NCI-H1092 treated with DMSO at 0.1 percent for 48 hours (cell line): ENCODE data around the gene FAM131B.
"Not testable (repeated sequence)": the region's sequence is repeated elsewhere in the genome, so short reads cannot be mapped to it uniquely, and the experiment has no call there.

Experiments
- DNase-seq: peaks from one replicate; lab custom pipeline; 2025; lab: John Stamatoyannopoulos, UW

Gene FAM131B

DNA sequence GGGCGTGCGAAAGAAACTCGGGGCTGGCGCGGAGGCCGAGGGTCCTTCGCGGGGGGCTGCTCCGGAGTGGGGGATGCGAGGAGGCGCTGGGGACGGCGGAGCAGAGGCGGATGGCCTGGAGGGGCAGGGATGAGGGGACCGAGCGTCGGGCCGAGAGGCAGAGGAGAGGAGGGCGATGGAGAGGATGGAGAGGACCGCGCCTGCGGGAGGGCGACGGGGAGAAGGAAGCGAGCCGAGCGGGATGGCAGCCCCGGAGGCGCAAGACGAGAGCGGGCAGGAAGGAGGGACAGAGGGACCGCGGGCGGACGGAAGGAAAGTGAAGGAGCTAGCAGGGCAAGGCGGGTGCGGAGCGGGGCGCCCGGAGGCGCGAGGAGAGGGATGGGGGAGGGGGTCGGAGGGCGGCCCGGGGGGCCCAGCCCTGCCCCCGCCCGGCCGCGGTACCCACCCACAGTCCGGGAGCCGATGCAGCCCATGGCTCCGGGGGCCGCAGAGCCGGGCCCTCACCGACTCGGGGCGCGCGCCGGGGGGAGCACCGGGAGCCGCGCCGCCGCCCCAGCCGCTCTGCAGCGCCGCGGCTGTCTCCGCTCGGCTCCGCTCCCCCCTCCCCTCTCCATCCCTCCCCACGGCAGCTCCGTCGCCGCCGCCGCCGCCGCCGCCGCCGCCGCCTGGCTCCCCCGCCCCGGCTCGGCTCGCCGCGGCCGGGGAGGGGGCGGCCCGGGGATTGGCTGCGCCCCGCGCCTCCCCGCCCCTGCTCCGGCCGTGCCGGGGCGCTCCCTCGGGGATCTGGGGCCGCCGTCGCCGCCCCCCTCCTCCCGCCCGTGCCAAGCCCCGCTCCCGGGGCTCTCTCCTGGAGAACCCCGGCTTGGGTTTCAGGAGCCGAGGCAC is at the start of gene FAM131B:
Gene FAM131B, minus strand, starts transcription at position 583 of the 885 bp plus-strand sequence. Its CDS starts 110 bp downstream, at position 473.
- DNase-seq, result no peak

- no peak for DNase-seq
Observed at GRCh38 chr7:143411976-143412708, 49.6 kb upstream of the FAM131B start.

GRCh38 chr7:143410521-143411004 is 48.0 kb upstream of the FAM131B start:
- no peak for DNase-seq

DNA sequence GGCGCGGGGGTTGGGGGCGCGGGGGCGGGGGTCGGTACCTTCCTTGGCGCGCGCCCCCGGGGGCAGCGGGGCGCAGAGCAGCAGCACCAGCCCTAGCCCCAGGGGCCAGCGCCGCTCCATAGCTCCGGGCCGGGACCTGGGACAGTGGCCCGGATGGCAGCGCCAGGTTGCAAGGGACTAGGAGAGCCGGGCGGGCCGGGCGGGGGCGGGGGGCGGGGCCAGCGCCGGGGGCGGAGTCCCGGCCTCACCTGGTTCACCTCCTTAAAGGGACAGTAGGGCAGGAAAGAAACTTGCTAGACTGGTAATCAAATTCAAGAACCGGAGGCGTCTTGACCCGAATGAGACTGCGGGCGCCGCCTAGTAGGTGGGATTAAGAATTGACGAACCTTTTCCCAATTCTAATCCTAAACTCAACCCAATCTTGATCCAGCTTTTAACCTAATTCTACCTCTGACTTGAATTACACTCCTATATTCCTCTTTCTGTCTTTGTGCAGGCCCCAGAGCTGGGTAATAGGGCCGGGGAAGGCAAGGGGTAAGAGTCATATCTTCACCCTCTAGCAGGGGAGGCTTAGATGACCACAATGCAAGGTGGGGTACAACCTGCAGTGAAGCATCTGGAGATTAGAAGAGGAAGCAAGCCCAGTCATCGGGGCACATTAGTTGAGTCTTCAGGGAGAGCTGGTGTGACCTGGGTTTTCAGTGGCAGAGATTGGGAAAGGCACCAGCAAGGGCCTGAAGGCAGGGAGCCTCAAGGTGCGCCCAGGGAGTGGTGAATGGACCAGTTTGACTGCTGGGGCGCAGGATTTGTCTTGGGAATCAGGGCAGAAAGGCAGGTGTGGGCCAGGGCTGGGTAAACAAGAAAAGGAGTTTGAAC is 46.4 kb upstream of the FAM131B start, which contains the start of gene EPHA1:
Gene EPHA1, minus strand, starts transcription at position 171 of the 876 bp plus-strand sequence. Its CDS starts 51 bp downstream, at position 120.
- no peak for DNase-seq

- DNase-seq, result no peak
Observed at GRCh38 chr7:143408252-143408685, 45.8 kb upstream of the FAM131B start.

- no peak for DNase-seq
Observed at GRCh38 chr7:143407287-143408251, 45.1 kb upstream of the FAM131B start.

DNA sequence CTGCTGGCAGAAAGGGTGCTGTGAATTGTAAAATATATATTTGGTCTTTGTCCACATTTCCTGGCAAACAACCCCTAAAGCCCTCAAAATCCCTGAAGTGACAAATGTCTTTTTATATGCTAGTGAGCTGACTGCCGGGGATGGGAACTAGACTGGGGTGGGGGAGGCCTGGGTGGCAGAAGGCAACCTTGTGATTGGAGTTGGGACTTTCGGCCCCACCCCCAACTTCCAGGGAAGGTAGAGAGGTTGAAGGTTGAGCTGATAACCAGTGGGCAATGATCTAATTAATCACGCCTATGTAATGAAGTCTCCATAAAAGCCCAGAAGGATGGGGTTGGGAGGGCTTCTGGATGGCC is 43.5 kb upstream of the FAM131B start:
- no peak for DNase-seq

DNA sequence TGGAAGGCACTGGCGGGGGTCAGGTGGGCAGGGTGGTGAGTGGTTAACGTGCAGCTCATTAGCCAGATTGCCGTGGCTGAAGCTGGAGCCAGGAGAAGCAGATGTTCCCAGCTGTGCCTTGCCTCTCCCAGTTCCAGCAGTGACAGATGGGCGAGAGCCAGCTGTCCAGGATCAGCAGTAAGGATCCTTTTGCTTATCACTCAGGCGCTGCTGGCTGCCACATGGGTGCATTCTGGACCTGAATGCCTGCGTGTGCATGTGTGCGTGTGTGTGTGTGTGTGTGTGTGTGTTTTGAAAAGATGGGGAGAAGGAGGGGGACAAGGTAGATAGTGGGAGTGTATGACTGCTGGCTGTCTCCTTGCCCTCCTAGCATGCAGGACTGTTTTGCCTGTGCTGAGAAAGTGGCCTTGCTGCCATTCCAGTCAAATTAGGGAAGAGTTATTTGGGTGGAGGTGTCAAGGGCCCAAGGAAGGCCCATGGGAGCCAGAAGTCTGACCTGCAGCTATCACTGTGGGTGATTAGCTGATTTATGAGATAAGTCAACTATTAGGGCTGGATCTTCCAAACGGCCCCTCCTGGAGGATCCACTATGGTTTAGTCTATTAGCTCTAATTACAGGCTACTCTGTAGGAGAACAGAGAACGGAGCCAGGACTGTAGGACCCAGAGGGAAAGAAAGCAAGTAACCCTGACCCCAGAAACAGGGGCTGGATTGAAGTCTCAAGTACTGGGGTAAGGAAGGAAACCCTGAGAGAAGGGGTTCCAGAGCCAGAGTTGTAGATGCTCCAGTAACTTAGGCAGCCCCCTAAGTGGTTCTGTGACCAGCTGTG is 42.9 kb upstream of the FAM131B start:
- DNase-seq, result no peak

GRCh38 chr7:143402233-143402632 is 39.7 kb upstream of the FAM131B start:
- DNase-seq, result not testable (repeated sequence)

GRCh38 chr7:143401265-143401664 is 38.8 kb upstream of the FAM131B start:
- DNase-seq, result no peak

DNA sequence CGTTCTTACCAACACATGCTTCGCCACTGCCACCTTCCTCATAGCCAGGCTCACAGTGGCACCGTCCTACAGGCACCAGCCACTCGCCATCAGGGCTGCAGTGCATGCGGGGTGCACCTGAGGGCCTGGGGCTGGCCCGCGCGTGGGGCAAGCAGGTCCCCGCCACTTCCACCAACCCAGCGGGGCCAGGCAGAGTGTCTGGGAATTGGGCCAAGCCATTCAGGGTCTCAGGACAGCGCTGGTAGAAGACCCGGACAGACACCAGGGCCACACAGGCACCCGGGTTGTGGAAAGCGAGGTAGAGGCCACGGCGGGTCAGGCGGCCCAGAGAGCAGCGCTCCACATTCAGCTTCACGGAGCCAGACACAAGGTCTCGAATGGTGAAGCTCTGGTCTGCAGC is 37.1 kb upstream of the FAM131B start:
- DNase-seq, result no peak

DNA sequence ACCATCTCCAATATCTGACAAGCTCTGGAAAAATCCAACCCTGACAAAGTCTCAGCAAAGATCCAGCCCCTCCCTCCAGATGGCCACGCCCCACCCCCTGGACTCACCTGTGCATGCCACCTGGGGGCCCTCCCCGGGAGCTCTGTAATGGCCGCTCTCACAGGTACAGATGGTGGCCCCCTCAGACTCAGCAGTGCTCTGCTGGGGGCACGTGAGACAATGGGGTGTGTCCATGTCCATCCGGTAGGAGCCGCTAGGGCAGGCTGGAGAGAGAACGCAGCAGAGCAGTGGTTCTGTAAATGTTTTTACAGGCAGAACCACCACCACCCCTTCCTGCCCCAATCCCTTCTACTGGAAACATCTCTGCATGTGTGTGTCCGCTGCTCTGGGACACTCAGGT is 36.6 kb upstream of the FAM131B start:
- no peak for DNase-seq

DNA sequence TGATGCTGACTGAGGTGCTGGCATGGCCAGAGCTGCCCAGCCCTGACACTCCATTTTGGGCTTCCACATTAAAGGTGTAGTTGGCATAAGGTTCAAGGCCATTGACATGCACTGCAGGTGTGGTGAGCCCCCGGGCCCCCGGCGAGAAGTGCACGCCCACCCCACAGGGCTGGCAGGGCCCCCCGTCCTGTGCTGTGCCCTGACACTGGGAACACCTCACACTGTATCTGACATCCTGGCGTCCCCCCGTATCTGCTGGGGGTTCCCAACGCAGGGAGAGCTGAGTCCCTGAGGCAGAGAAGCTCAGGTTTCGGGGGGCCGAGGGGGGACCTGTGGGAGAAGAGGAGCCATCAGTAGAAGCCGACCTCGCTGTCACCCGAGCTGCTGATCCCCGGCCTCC is 36.1 kb upstream of the FAM131B start:
- no peak for DNase-seq

- no peak for DNase-seq
Observed at GRCh38 chr7:143397710-143398530, 35.4 kb upstream of the FAM131B start.

GRCh38 chr7:143396625-143397556 is 34.4 kb upstream of the FAM131B start:
- DNase-seq, result no peak

GRCh38 chr7:143396182-143396581 is 33.7 kb upstream of the FAM131B start:
- no peak for DNase-seq
